WTC11 (cell line): ENCODE measurements around the gene CAPZB. TPM values are rescaled to one million over a fixed set of nuclear protein-coding genes. Genes with fewer than 3 reads are reported as not detected.

Experiments
- ATAC-seq: fragments of 200-7000 bp; cut with Tn5 transposase; 2 replicates; pipeline ENCODE4 v1.10.0; 2021; ENCODE audit warnings: mild to moderate bottlenecking, moderate library complexity
- CTCF ChIA-PET: fragments of 300-600 bp; sonication (Branson Sonifier 250); formaldehyde crosslinking; loops from one replicate; lab custom pipeline; 2021; ENCODE audit warnings: antibody characterized with exemption; lab: Charles Lee
- POLR2A ChIA-PET: fragments of 350-600 bp; sonication (Branson Sonifier 250); formaldehyde crosslinking; loops from one replicate; lab custom pipeline; 2021; ENCODE audit warnings: antibody characterized with exemption; lab: Charles Lee
- DNase-seq: peaks from one replicate; pipeline ENCODE4 v3.0.0; 2021; ENCODE audit warnings: low spot score
- H3K27ac Mint-ChIP-seq: 2 replicates; pipeline ENCODE4 v1.8.0; 2021; ENCODE audit warnings: mixed read lengths
- H3K27me3 Mint-ChIP-seq: 2 replicates; pipeline ENCODE4 v1.8.0; 2021; ENCODE audit warnings: low read depth, mild to moderate bottlenecking, moderate library complexity, mixed read lengths
- H3K36me3 Mint-ChIP-seq: 2 replicates; pipeline ENCODE4 v1.8.0; 2021; ENCODE audit warnings: mixed read lengths
- H3K4me1 Mint-ChIP-seq: 2 replicates; pipeline ENCODE4 v1.8.0; 2022; ENCODE audit warnings: mixed read lengths
- H3K4me3 Mint-ChIP-seq: 2 replicates; pipeline ENCODE4 v1.8.0; 2021; ENCODE audit warnings: mild to moderate bottlenecking, moderate library complexity, mixed read lengths
- H3K9me3 Mint-ChIP-seq: 2 replicates; pipeline ENCODE4 v1.8.0; 2021; ENCODE audit warnings: mixed read lengths
- CREB1 ChIP-seq: sonication (generic); formaldehyde crosslinking; IDR thresholded peaks from 2 replicates; pipeline ENCODE4 v1.8.0; 2023; ENCODE audit warnings: mild to moderate bottlenecking, missing genetic modification reagents
- E2F1 ChIP-seq: sonication (generic); formaldehyde crosslinking; IDR thresholded peaks from 2 replicates; pipeline ENCODE4 v1.8.0; 2022; ENCODE audit warnings: mild to moderate bottlenecking, missing genetic modification reagents
- FOXP1 ChIP-seq: sonication (generic); formaldehyde crosslinking; IDR thresholded peaks from 2 replicates; pipeline ENCODE4 v1.8.0; 2022; ENCODE audit warnings: missing genetic modification reagents, mild to moderate bottlenecking, moderate library complexity, borderline replicate concordance
- HMGXB4 ChIP-seq: sonication (generic); formaldehyde crosslinking; IDR thresholded peaks from 2 replicates; pipeline ENCODE4 v1.8.1; 2023; ENCODE audit warnings: mild to moderate bottlenecking, moderate library complexity, missing genetic modification reagents
- JAZF1 ChIP-seq: fragments of 250-450 bp; sonication (Bioruptor Pico); IDR thresholded peaks from 2 replicates; pipeline ENCODE4 v1.9.0; 2021; ENCODE audit warnings: moderate library complexity, mild to moderate bottlenecking, inconsistent platforms
- JUN ChIP-seq: sonication (generic); formaldehyde crosslinking; IDR thresholded peaks from 2 replicates; pipeline ENCODE4 v1.8.0; 2023; ENCODE audit warnings: mild to moderate bottlenecking, missing genetic modification reagents
- NR1H2 ChIP-seq: sonication (generic); formaldehyde crosslinking; IDR thresholded peaks from 2 replicates; pipeline ENCODE4 v1.9.0; 2021; ENCODE audit warnings: mild to moderate bottlenecking, moderate library complexity, missing genetic modification reagents
- NR2C2 ChIP-seq: sonication (generic); formaldehyde crosslinking; IDR thresholded peaks from 2 replicates; pipeline ENCODE4 v1.8.0; 2022; ENCODE audit warnings: mild to moderate bottlenecking, missing genetic modification reagents
- PRRX2 ChIP-seq: fragments of 250-450 bp; sonication (Bioruptor Pico); IDR thresholded peaks from 2 replicates; pipeline ENCODE4 v1.8.0; 2021; ENCODE audit warnings: mild to moderate bottlenecking
- SOX15 ChIP-seq: fragments of 250-450 bp; sonication (Bioruptor Pico); IDR thresholded peaks from 2 replicates; pipeline ENCODE4 v1.9.0; 2021; ENCODE audit warnings: mild to moderate bottlenecking
- ZNF219 ChIP-seq: sonication (generic); formaldehyde crosslinking; IDR thresholded peaks from 2 replicates; pipeline ENCODE4 v1.8.0; 2023; ENCODE audit warnings: missing genetic modification reagents, mild to moderate bottlenecking, borderline replicate concordance
- ZNF512 ChIP-seq: sonication (generic); formaldehyde crosslinking; IDR thresholded peaks from 2 replicates; pipeline ENCODE4 v1.8.1; 2022; ENCODE audit warnings: missing genetic modification reagents, borderline replicate concordance
- total RNA-seq: library from RNA; stranded (reverse); gene quantifications from 3 replicates; pipeline ENCODE4 v1.2.3, GENCODE V29; 2021
- TF ChIP-seq, protein P1 (sequence below): fragments of 250-450 bp; sonication (Bioruptor Pico); IDR thresholded peaks from 2 replicates; pipeline ENCODE4 v2.1.2; 2022; ENCODE audit warnings: mild to moderate bottlenecking, moderate library complexity
- TF ChIP-seq, protein P2 (sequence below): sonication (generic); formaldehyde crosslinking; IDR thresholded peaks from 2 replicates; pipeline ENCODE4 v1.8.0; 2023; ENCODE audit warnings: mild to moderate bottlenecking, missing genetic modification reagents
- TF ChIP-seq, protein P3 (sequence below): fragments of 200-600 bp; IDR thresholded peaks from 2 replicates; pipeline ENCODE4 v1.8.0; 2022; ENCODE audit warnings: antibody characterized with exemption
- TF ChIP-seq, protein P4 (sequence below): sonication (generic); formaldehyde crosslinking; IDR thresholded peaks from 2 replicates; pipeline ENCODE4 v1.8.1; 2023; ENCODE audit warnings: mild to moderate bottlenecking, missing genetic modification reagents

Gene CAPZB
- total RNA-seq, 1 experiment from 2014 or later: 348 TPM

DNA sequence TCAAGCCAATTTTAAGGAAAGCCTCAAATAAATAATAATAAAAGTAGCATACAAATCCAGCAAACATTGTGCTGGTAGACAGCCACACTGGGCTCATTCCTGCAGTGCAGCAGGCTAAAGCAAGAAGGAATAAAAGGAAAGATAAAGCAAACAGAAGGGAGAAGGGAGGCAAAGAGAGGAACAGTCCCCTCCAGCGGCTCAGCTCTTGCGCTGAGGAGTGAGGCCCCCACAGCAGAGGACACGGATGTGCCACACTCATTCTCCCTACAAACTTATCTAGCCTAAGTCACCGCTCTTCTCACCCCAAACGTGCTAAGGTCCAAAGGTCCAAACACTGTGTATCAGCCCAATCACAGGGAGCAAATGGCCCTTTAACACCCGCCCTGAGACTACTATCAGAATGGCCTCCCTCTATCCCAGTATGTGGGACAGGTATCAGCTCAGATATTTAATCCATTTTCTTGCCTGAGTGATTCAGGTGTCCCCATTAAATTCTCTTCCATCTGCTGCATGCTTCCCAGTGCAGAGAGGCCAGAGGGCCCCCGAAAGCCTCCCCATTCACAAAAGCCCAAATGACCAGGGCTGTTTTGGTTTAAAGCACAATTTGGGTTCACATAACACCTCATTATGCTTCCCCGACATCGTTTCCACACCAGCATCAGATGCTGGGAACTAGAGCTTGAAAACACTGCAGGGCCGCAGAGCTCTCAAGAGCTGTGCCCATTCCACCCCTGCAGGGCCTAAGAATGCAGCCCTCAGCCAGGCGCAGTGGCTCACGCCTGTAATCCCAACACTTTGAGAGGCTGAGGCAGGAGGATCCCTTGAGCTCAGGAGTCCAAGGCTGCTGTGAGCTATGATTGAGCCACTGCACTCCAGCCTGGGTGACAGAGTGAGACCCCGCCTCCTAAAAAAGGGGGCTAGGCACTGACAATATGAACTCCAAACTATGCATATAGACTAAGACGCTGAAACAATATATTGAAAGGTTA, 17.8 kb downstream of the CAPZB start:
- ChIA-PET CTCF (interaction anchor here (1.1 to 3.3 kb wide), 5 partner anchors 12 to 184 kb away, joined by 3 to 11 read pairs (median 4); no protein-coding TSS in a partner anchor), POLR2A (no interaction called here)
- Mint-ChIP-seq H3K36me3 (peaks cover 11% of the 10 kb centered on the region), H3K4me3 (no peak overlapping the region), H3K4me1 (peaks cover 82% of the 10 kb centered on the region), H3K27me3 (no peaks in the 10 kb centered on the region), H3K9me3 (peaks cover 3% of the 10 kb centered on the region; the same call in 1 of the 2 replicates), H3K27ac (peak overlapping the region; percentile 60; the same call in 1 of the 2 replicates)
- TF ChIP-seq SOX15 (CRISPR knock-in tag) (no peak), E2F1 (CRISPR knock-in tag) (no peak), ZNF219 (no peak), NR1H2 (CRISPR knock-in tag) (no peak), ZNF512 (CRISPR knock-in tag) (no peak), HMGXB4 (CRISPR knock-in tag) (no peak), JUN (CRISPR knock-in tag) (no peak), NR2C2 (CRISPR knock-in tag) (no peak), CREB1 (CRISPR knock-in tag) (no peak), JAZF1 (CRISPR knock-in tag) (no peak), PRRX2 (CRISPR knock-in tag) (no peak), FOXP1 (CRISPR knock-in tag) (no peak)
- TF ChIP-seq, protein P1, sequence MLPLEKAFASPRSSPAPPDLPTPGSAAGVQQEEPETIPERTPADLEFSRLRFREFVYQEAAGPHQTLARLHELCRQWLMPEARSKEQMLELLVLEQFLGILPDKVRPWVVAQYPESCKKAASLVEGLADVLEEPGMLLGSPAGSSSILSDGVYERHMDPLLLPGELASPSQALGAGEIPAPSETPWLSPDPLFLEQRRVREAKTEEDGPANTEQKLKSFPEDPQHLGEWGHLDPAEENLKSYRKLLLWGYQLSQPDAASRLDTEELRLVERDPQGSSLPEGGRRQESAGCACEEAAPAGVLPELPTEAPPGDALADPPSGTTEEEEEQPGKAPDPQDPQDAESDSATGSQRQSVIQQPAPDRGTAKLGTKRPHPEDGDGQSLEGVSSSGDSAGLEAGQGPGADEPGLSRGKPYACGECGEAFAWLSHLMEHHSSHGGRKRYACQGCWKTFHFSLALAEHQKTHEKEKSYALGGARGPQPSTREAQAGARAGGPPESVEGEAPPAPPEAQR (CRISPR knock-in tag): no peak
- TF ChIP-seq, protein P2, sequence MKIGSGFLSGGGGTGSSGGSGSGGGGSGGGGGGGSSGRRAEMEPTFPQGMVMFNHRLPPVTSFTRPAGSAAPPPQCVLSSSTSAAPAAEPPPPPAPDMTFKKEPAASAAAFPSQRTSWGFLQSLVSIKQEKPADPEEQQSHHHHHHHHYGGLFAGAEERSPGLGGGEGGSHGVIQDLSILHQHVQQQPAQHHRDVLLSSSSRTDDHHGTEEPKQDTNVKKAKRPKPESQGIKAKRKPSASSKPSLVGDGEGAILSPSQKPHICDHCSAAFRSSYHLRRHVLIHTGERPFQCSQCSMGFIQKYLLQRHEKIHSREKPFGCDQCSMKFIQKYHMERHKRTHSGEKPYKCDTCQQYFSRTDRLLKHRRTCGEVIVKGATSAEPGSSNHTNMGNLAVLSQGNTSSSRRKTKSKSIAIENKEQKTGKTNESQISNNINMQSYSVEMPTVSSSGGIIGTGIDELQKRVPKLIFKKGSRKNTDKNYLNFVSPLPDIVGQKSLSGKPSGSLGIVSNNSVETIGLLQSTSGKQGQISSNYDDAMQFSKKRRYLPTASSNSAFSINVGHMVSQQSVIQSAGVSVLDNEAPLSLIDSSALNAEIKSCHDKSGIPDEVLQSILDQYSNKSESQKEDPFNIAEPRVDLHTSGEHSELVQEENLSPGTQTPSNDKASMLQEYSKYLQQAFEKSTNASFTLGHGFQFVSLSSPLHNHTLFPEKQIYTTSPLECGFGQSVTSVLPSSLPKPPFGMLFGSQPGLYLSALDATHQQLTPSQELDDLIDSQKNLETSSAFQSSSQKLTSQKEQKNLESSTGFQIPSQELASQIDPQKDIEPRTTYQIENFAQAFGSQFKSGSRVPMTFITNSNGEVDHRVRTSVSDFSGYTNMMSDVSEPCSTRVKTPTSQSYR (CRISPR knock-in tag): no peak
- TF ChIP-seq, protein P3, sequence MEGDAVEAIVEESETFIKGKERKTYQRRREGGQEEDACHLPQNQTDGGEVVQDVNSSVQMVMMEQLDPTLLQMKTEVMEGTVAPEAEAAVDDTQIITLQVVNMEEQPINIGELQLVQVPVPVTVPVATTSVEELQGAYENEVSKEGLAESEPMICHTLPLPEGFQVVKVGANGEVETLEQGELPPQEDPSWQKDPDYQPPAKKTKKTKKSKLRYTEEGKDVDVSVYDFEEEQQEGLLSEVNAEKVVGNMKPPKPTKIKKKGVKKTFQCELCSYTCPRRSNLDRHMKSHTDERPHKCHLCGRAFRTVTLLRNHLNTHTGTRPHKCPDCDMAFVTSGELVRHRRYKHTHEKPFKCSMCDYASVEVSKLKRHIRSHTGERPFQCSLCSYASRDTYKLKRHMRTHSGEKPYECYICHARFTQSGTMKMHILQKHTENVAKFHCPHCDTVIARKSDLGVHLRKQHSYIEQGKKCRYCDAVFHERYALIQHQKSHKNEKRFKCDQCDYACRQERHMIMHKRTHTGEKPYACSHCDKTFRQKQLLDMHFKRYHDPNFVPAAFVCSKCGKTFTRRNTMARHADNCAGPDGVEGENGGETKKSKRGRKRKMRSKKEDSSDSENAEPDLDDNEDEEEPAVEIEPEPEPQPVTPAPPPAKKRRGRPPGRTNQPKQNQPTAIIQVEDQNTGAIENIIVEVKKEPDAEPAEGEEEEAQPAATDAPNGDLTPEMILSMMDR: no peak
- TF ChIP-seq, protein P4, sequence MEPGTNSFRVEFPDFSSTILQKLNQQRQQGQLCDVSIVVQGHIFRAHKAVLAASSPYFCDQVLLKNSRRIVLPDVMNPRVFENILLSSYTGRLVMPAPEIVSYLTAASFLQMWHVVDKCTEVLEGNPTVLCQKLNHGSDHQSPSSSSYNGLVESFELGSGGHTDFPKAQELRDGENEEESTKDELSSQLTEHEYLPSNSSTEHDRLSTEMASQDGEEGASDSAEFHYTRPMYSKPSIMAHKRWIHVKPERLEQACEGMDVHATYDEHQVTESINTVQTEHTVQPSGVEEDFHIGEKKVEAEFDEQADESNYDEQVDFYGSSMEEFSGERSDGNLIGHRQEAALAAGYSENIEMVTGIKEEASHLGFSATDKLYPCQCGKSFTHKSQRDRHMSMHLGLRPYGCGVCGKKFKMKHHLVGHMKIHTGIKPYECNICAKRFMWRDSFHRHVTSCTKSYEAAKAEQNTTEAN (CRISPR knock-in tag): no peak
- no peak for DNase-seq
- ATAC-seq: no peak
